Caco-2 (cell line): Measurements from ENCODE around the gene MACROD2. TPM values are rescaled to one million over a fixed set of nuclear protein-coding genes. Genes with fewer than 3 reads are reported as not detected.

Experiments
- BruUV-seq: library from RNA; stranded (reverse); fragments of 400-500 nt; replicated peaks from 2 replicates; lab custom pipeline; 2021; lab: Mats Ljungman, UMichigan
- CTCF ChIA-PET: fragments of 300-600 bp; sonication (Branson Sonifier 250); formaldehyde crosslinking; loops from one replicate; lab custom pipeline; 2022; ENCODE audit warnings: antibody characterized with exemption; lab: Charles Lee
- POLR2A ChIA-PET: fragments of 300-600 bp; sonication (Branson Sonifier 250); formaldehyde crosslinking; loops from one replicate; lab custom pipeline; 2022; ENCODE audit warnings: antibody characterized with exemption; lab: Charles Lee
- DNase-seq, 2 experiments: peaks; one replicate each; pipeline versions ENCODE4 v3.0.0 to v3.0.0-alpha.2; 2020 to 2022
- H3K27me3 ChIP-seq: replicated peaks from 2 replicates; pipeline ENCODE4 v1.6.0; 2011; ENCODE audit warnings: low read length; ENCODE audit not compliant: control insufficient read depth, insufficient read depth
- H3K36me3 ChIP-seq: 2 replicates; pipeline ENCODE4 v1.5.1; 2011; ENCODE audit warnings: low read length; ENCODE audit not compliant: control insufficient read depth, insufficient read depth
- H3K4me1 ChIP-seq: fragments of 250-450 bp; sonication (Bioruptor Pico); 2 replicates; pipeline ENCODE4 v1.5.1; 2020; ENCODE audit warnings: mild to moderate bottlenecking
- H3K4me3 ChIP-seq: 2 replicates; pipeline ENCODE4 v1.5.1; 2011; ENCODE audit warnings: low read depth, mild to moderate bottlenecking, control low read depth, low read length
- H3K9me3 ChIP-seq: fragments of 250-450 bp; sonication (Bioruptor Pico); 2 replicates; pipeline ENCODE4 v1.5.1; 2020; ENCODE audit warnings: mild to moderate bottlenecking, moderate library complexity
- H3K27ac Mint-ChIP-seq: one replicate; pipeline ENCODE4 v1.8.0; 2022; ENCODE audit warnings: mixed read lengths; ENCODE audit not compliant: unreplicated experiment
- H3K27me3 Mint-ChIP-seq: one replicate; pipeline ENCODE4 v1.8.0; 2022; ENCODE audit warnings: mixed read lengths; ENCODE audit not compliant: insufficient read depth, unreplicated experiment
- H3K36me3 Mint-ChIP-seq: one replicate; pipeline ENCODE4 v1.8.0; 2022; ENCODE audit warnings: mild to moderate bottlenecking, mixed read lengths; ENCODE audit not compliant: insufficient read depth, unreplicated experiment
- H3K4me1 Mint-ChIP-seq: one replicate; pipeline ENCODE4 v1.8.0; 2022; ENCODE audit warnings: low read depth, mixed read lengths; ENCODE audit not compliant: unreplicated experiment
- H3K4me3 Mint-ChIP-seq: one replicate; pipeline ENCODE4 v1.8.0; 2022; ENCODE audit warnings: mild to moderate bottlenecking, moderate library complexity, mixed read lengths; ENCODE audit not compliant: unreplicated experiment
- H3K9me3 Mint-ChIP-seq: one replicate; pipeline ENCODE4 v1.8.0; 2022; ENCODE audit warnings: mixed read lengths; ENCODE audit not compliant: unreplicated experiment
- CTCF ChIP-seq, 2 experiments: fragments of 200-600 bp in 1 of 2; IDR thresholded peaks; 1 replicate in 1 of 2; 2 replicates in 1 of 2; pipeline versions ENCODE4 v1.5.1 to v1.8.0; 2011 to 2022; ENCODE audit warnings: antibody characterized with exemption in 1 of 2, control low read depth in 1 of 2, inconsistent platforms in 1 of 2, low read depth in 1 of 2, low read length in 1 of 2, mild to moderate bottlenecking in 1 of 2, moderate library complexity in 1 of 2; ENCODE audit not compliant: insufficient read depth in 1 of 2, severe bottlenecking in 1 of 2, unreplicated experiment in 1 of 2
- intact Hi-C: fragments of 100-400 bp; cut with micrococcal nuclease; formaldehyde crosslinking; loops from one replicate; pipeline ENCODE4 v1.10.0; 2022; ENCODE audit not compliant: unreplicated experiment
- total RNA-seq: library from RNA; stranded (reverse); gene quantifications from 2 replicates; pipeline ENCODE4 v1.2.3, GENCODE V29; 2022

The MACROD2 gene
- total RNA-seq, 1 experiment from 2014 or later = 6.4 TPM

DNA sequence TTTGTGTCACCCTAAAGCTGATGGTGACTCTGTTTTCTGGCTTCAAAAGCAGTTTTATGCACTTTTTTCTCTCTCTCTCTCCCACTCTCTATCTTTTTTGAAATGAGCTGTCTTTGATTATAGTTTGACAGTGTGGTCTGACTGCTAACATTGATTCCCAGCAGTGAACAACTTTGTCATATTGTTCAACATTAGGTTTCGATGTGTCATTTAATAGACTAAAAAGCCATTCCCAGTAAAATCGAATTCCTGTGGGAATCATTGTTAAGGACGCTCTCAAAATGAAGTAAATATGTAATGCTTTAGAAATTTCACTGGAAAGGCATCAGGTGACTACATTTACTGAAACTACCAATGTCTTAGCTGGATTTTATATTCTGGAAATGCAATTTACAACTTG lies 412.0 kb downstream of the MACROD2 start:
- CTCF ChIA-PET = interaction anchor here (0.6 kb wide), 1 partner anchor 70 kb away, joined by 3 read pairs; no protein-coding TSS in a partner anchor
- no peaks in the 10 kb centered on the region for H3K36me3 ChIP-seq
- TF ChIP-seq CTCF (IDR thresholded peaks at IDR 0.05; ENCODE audit: insufficient read depth in 1 of 2, low read depth in 1 of 2, low read length in 1 of 2, severe bottlenecking in 1 of 2, unreplicated experiment in 1 of 2) = no peak
- H3K27ac Mint-ChIP-seq = peak overlapping the region; percentile 92
- H3K27me3 Mint-ChIP-seq = no peaks in the 10 kb centered on the region
- no TSS peak for BruUV-seq
- POLR2A ChIA-PET = interaction anchor here (2.2 kb wide), 1 partner anchor 70 kb away, joined by 13 read pairs; the partner anchor contains the start of gene FLRT3
- peaks cover 29% of the 10 kb centered on the region for H3K9me3 Mint-ChIP-seq
- H3K4me3 ChIP-seq = no peak overlapping the region
- intact Hi-C loops = loop anchor here (2.0 to 5.0 kb wide), 3 partner anchors 25 to 265 kb away; no protein-coding TSS in a partner anchor
- H3K4me1 ChIP-seq = peaks cover 45% of the 10 kb centered on the region
- peak overlapping the region; percentile 43 for H3K4me3 Mint-ChIP-seq
- H3K36me3 Mint-ChIP-seq = peaks cover 14% of the 10 kb centered on the region
- peaks cover 13% of the 10 kb centered on the region; the same call in 1 of the 2 replicates for H3K9me3 ChIP-seq
- DNase-seq = no peak
- peaks cover 44% of the 10 kb centered on the region for H3K4me1 Mint-ChIP-seq
- no peaks in the 10 kb centered on the region for H3K27me3 ChIP-seq

DNA sequence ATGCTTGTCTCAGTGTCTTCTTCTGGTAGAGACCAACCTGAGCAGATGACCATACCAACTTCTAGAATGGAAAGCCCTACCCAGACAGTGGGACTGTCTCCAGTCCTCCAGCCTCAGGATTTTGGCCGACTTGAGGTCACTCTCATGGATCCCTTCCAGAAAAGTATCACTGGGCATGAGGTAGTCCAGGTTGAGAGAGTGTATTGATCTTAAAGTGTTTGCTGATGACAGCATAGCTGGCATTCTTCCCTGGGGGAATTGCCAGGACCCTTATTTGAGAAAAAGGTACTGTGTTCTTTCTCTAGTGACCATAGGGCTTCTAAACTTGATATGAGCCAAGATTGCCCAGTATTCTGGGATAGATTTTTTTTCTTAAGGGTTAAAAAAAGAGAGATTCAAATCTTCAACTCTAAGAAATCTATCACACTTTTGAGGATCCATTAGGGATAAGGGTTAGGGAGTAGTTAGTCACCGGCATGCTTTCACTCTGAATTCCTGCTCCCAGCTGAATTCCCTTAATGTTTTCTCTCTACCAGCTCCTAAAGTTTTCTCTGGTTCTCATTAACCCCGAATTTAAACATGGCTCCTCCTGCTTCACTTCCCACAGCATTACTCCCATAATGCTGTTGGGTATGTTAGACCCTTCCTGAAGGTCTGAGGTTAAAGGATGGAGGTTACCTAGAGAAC lies 415.7 kb downstream of the MACROD2 start:
- Mint-ChIP-seq H3K27me3 (no peaks in the 10 kb centered on the region), H3K4me3 (no peak overlapping the region), H3K36me3 (peaks cover 6% of the 10 kb centered on the region), H3K4me1 (peaks cover 56% of the 10 kb centered on the region), H3K9me3 (peaks cover 10% of the 10 kb centered on the region), H3K27ac (no peak overlapping the region)
- BruUV-seq = no TSS peak
- TF ChIP-seq CTCF (IDR thresholded peaks at IDR 0.05; ENCODE audit: insufficient read depth in 1 of 2, low read depth in 1 of 2, low read length in 1 of 2, severe bottlenecking in 1 of 2, unreplicated experiment in 1 of 2) = no peak
- Histone ChIP-seq H3K27me3 (no peaks in the 10 kb centered on the region), H3K4me1 (peaks cover 34% of the 10 kb centered on the region), H3K9me3 (peaks cover 8% of the 10 kb centered on the region; the same call in 1 of the 2 replicates), H3K4me3 (no peak overlapping the region), H3K36me3 (no peaks in the 10 kb centered on the region)
- no peak for DNase-seq
- intact Hi-C loops = no loop called here
- ChIA-PET POLR2A (no interaction called here), CTCF (no interaction called here)

- peaks cover 25% of the 10 kb centered on the region for H3K4me1 ChIP-seq
- no peak for TF ChIP-seq CTCF (IDR thresholded peaks at IDR 0.05; ENCODE audit: insufficient read depth in 1 of 2, low read depth in 1 of 2, low read length in 1 of 2, severe bottlenecking in 1 of 2, unreplicated experiment in 1 of 2)
- H3K36me3 ChIP-seq = no peaks in the 10 kb centered on the region
- no peaks in the 10 kb centered on the region for H3K27me3 ChIP-seq
- H3K9me3 Mint-ChIP-seq = peaks cover 10% of the 10 kb centered on the region
- CTCF ChIA-PET = no interaction called here
- DNase-seq = no peak
- H3K4me3 ChIP-seq = no peak overlapping the region
- H3K36me3 Mint-ChIP-seq = peaks cover 3% of the 10 kb centered on the region
- no TSS peak for BruUV-seq
- peaks cover 8% of the 10 kb centered on the region; the same call in 1 of the 2 replicates for H3K9me3 ChIP-seq
- intact Hi-C loops = no loop called here
- POLR2A ChIA-PET = interaction anchor here (1.0 kb wide), 1 partner anchor 75 kb away, joined by 3 read pairs; the partner anchor contains the start of gene FLRT3
- H3K27ac Mint-ChIP-seq = no peak overlapping the region
- peaks cover 47% of the 10 kb centered on the region for H3K4me1 Mint-ChIP-seq
- no peaks in the 10 kb centered on the region for H3K27me3 Mint-ChIP-seq
- no peak overlapping the region for H3K4me3 Mint-ChIP-seq
Observed at GRCh38 chr20:14412065-14412681, 416.9 kb downstream of the MACROD2 start.
